Liver (tissue), 9 donors: Measurements from ENCODE around the gene PCDHGA7. TPM values are rescaled to one million over a fixed set of nuclear protein-coding genes. Genes with fewer than 3 reads are reported as not detected.

Experiments
- DNase-seq: peaks from one replicate; pipeline ENCODE4 v3.0.0-alpha.2; 2017; ENCODE audit warnings: low spot score
- H3K27ac ChIP-seq, 2 donors: one replicate each; pipeline ENCODE4 v1.7.0; 2013; ENCODE audit warnings: inconsistent platforms in 2 of 2, low read length in 2 of 2, control low read depth in 1 of 2, low read depth in 1 of 2, mild to moderate bottlenecking in 1 of 2
- H3K27me3 ChIP-seq, 4 donors: one replicate each; pipeline versions ENCODE4 v1.6.1 to v1.7.0; 2013; ENCODE audit warnings: low read length in 3 of 4, inconsistent platforms in 1 of 4, mild to moderate bottlenecking in 1 of 4, moderate library complexity in 1 of 4; ENCODE audit not compliant: control insufficient read depth in 4 of 4, insufficient read depth in 4 of 4
- H3K36me3 ChIP-seq, 4 donors: one replicate each; pipeline versions ENCODE4 v1.6.1 to v1.7.0; 2013; ENCODE audit warnings: low read length in 3 of 4, mild to moderate bottlenecking in 3 of 4, low read depth in 1 of 4, moderate library complexity in 1 of 4; ENCODE audit not compliant: control insufficient read depth in 4 of 4, insufficient read depth in 3 of 4
- H3K4me1 ChIP-seq, 4 donors: one replicate each; pipeline versions ENCODE4 v1.6.1 to v1.7.0; 2013; ENCODE audit warnings: low read length in 3 of 4, mild to moderate bottlenecking in 3 of 4, moderate library complexity in 1 of 4; ENCODE audit not compliant: control insufficient read depth in 4 of 4, insufficient read depth in 4 of 4
- H3K4me3 ChIP-seq, 3 donors: one replicate each; pipeline versions ENCODE4 v1.6.1 to v1.7.0; 2013; ENCODE audit warnings: low read length in 3 of 3, control low read depth in 1 of 3, low read depth in 1 of 3, mild to moderate bottlenecking in 1 of 3
- H3K9ac ChIP-seq, 2 donors: one replicate each; pipeline ENCODE4 v1.7.0; 2013; ENCODE audit warnings: low read length in 2 of 2, mild to moderate bottlenecking in 2 of 2, moderate library complexity in 2 of 2, control low read depth in 1 of 2, low read depth in 1 of 2
- H3K9me3 ChIP-seq, 4 donors: one replicate each; pipeline versions ENCODE4 v1.6.1 to v1.7.0; 2013; ENCODE audit warnings: low read length in 3 of 4; ENCODE audit not compliant: control insufficient read depth in 4 of 4
- FOXA2 ChIP-seq: IDR thresholded peaks from 2 replicates; pipeline ENCODE4 v1.6.1; 2016; ENCODE audit warnings: antibody characterized with exemption
- GABPA ChIP-seq, 2 donors: IDR thresholded peaks in 1 of 2; conservative IDR thresholded peaks in 1 of 2; 2 replicates each; pipeline ENCODE4 v1.6.1; 2016; ENCODE audit warnings: antibody characterized with exemption in 2 of 2, mild to moderate bottlenecking in 1 of 2, moderate library complexity in 1 of 2
- HNF4A ChIP-seq, 2 donors: conservative IDR thresholded peaks; 2 replicates each; pipeline ENCODE4 v1.6.1; 2016; ENCODE audit warnings: antibody characterized with exemption in 2 of 2, mild to moderate bottlenecking in 2 of 2
- HNF4G ChIP-seq: IDR thresholded peaks from 2 replicates; pipeline ENCODE4 v1.6.1; 2016; ENCODE audit warnings: antibody characterized with exemption
- NR2F2 ChIP-seq: IDR thresholded peaks from 2 replicates; pipeline ENCODE4 v1.6.1; 2016; ENCODE audit warnings: antibody characterized with exemption
- RAD21 ChIP-seq, 2 donors: IDR thresholded peaks; 2 replicates each; pipeline ENCODE4 v1.6.1; 2016; ENCODE audit warnings: antibody characterized with exemption in 2 of 2, mild to moderate bottlenecking in 2 of 2
- RXRA ChIP-seq, 2 donors: IDR thresholded peaks; 2 replicates each; pipeline ENCODE4 v1.6.1; 2017 to 2018; ENCODE audit warnings: antibody characterized with exemption in 2 of 2, mild to moderate bottlenecking in 1 of 2
- TAF1 ChIP-seq: conservative IDR thresholded peaks from 2 replicates; pipeline ENCODE4 v1.6.1; 2016; ENCODE audit warnings: antibody characterized with exemption, mild to moderate bottlenecking
- YY1 ChIP-seq: IDR thresholded peaks from 2 replicates; pipeline ENCODE4 v1.6.1; 2016; ENCODE audit warnings: antibody characterized with exemption, mild to moderate bottlenecking
- WGBS: extraction: QIAGEN DNeasy Blood & Tissue Kit; methylation state at CpG from one replicate; pipeline ENCODE4 v1.1.7; 2013; 5-methylcytosine and 5-hydroxymethylcytosine counted together
- polyA plus RNA-seq, 2 donors: library from polyadenylated mRNA; stranded (reverse) in 1 of 2; unstranded in 1 of 2; fragments of 200-250 nt in 1 of 2; fragments of >200 nt in 1 of 2; fragmentation: Nextera tagmentation in 1 of 2; extraction: Ambion mirVana in 1 of 2; gene quantifications; one replicate each; pipeline versions ENCODE4 v1.2.1 to v1.2.3, GENCODE V29; 2013 to 2015
- total RNA-seq, 2 donors: library from RNA; depleted of rRNA; stranded (reverse); fragments of >200 nt; gene quantifications; one replicate each; pipeline ENCODE4 v1.2.3, GENCODE V29; 2014
- TF ChIP-seq, protein P1 (sequence below): IDR thresholded peaks from 2 replicates; pipeline ENCODE4 v1.6.1; 2016; ENCODE audit warnings: antibody characterized with exemption
- TF ChIP-seq, protein P2 (sequence below): IDR thresholded peaks from 2 replicates; pipeline ENCODE4 v1.6.1; 2016; ENCODE audit warnings: antibody characterized with exemption
- TF ChIP-seq, protein P3 (sequence below): IDR thresholded peaks from 2 replicates; pipeline ENCODE4 v1.6.1; 2016; ENCODE audit warnings: antibody characterized with exemption, mild to moderate bottlenecking
- TF ChIP-seq, protein P4 (sequence below): fragments of 150-350 bp; IDR thresholded peaks from 2 replicates; pipeline ENCODE4 v1.5.1; 2017; ENCODE audit warnings: improper control_type of control experiment, low read depth, low read length; ENCODE audit not compliant: missing input control
- TF ChIP-seq, protein P5 (sequence below): IDR thresholded peaks from 2 replicates; pipeline ENCODE4 v1.6.1; 2016; ENCODE audit warnings: antibody characterized with exemption
- donor health status: healthy.
- donor health status: healthy.
- donor health status: healthy.
- donor health status: healthy.
- donor health status: healthy.

The PCDHGA7 gene
- total and polyA plus RNA-seq, 4 donors = 0.19 to 0.67 (median 0.21) TPM

DNA sequence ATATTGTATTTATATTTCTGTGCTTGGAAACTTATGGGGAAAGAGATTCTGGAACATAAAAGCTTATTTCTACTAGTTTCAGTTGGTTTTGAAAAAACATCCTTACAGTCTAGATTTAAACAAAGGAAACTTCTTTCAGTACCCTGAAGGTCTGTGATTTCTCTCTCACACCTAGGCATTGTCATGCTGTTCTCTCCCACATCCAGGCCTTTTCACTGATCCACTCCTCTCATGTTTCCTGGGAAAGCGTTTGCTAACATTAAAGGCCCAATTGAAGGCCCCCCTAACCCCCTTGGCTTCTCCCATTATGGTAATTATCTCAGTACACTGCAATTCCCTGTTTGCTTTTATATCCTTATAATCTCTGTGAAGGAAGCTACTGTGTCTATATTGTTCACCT, 39.8 kb upstream of the PCDHGA7 start:
- H3K27me3 ChIP-seq = peaks cover 0 to 17% (median 9%) of the 10 kb centered on the region in 4 donors
- no peak overlapping the region for H3K9ac ChIP-seq
- TF ChIP-seq, protein P1, sequence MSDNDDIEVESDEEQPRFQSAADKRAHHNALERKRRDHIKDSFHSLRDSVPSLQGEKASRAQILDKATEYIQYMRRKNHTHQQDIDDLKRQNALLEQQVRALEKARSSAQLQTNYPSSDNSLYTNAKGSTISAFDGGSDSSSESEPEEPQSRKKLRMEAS = no peak
- TF ChIP-seq HNF4A (conservative IDR thresholded peaks at IDR 0.05) (no peak), RXRA (IDR thresholded peaks at IDR 0.05) (no peak), NR2F2 (no peak), HNF4G (no peak), RAD21 (IDR thresholded peaks at IDR 0.05) (no peak), TAF1 (no peak), GABPA (IDR thresholded peaks at IDR 0.05 in 1 of 2, conservative IDR thresholded peaks at IDR 0.05 in 1 of 2) (no peak), FOXA2 (no peak), YY1 (no peak)
- TF ChIP-seq, protein P2, sequence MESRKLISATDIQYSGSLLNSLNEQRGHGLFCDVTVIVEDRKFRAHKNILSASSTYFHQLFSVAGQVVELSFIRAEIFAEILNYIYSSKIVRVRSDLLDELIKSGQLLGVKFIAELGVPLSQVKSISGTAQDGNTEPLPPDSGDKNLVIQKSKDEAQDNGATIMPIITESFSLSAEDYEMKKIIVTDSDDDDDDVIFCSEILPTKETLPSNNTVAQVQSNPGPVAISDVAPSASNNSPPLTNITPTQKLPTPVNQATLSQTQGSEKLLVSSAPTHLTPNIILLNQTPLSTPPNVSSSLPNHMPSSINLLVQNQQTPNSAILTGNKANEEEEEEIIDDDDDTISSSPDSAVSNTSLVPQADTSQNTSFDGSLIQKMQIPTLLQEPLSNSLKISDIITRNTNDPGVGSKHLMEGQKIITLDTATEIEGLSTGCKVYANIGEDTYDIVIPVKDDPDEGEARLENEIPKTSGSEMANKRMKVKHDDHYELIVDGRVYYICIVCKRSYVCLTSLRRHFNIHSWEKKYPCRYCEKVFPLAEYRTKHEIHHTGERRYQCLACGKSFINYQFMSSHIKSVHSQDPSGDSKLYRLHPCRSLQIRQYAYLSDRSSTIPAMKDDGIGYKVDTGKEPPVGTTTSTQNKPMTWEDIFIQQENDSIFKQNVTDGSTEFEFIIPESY = no peak
- TF ChIP-seq, protein P3, sequence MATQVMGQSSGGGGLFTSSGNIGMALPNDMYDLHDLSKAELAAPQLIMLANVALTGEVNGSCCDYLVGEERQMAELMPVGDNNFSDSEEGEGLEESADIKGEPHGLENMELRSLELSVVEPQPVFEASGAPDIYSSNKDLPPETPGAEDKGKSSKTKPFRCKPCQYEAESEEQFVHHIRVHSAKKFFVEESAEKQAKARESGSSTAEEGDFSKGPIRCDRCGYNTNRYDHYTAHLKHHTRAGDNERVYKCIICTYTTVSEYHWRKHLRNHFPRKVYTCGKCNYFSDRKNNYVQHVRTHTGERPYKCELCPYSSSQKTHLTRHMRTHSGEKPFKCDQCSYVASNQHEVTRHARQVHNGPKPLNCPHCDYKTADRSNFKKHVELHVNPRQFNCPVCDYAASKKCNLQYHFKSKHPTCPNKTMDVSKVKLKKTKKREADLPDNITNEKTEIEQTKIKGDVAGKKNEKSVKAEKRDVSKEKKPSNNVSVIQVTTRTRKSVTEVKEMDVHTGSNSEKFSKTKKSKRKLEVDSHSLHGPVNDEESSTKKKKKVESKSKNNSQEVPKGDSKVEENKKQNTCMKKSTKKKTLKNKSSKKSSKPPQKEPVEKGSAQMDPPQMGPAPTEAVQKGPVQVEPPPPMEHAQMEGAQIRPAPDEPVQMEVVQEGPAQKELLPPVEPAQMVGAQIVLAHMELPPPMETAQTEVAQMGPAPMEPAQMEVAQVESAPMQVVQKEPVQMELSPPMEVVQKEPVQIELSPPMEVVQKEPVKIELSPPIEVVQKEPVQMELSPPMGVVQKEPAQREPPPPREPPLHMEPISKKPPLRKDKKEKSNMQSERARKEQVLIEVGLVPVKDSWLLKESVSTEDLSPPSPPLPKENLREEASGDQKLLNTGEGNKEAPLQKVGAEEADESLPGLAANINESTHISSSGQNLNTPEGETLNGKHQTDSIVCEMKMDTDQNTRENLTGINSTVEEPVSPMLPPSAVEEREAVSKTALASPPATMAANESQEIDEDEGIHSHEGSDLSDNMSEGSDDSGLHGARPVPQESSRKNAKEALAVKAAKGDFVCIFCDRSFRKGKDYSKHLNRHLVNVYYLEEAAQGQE = no peak
- TF ChIP-seq, protein P4, sequence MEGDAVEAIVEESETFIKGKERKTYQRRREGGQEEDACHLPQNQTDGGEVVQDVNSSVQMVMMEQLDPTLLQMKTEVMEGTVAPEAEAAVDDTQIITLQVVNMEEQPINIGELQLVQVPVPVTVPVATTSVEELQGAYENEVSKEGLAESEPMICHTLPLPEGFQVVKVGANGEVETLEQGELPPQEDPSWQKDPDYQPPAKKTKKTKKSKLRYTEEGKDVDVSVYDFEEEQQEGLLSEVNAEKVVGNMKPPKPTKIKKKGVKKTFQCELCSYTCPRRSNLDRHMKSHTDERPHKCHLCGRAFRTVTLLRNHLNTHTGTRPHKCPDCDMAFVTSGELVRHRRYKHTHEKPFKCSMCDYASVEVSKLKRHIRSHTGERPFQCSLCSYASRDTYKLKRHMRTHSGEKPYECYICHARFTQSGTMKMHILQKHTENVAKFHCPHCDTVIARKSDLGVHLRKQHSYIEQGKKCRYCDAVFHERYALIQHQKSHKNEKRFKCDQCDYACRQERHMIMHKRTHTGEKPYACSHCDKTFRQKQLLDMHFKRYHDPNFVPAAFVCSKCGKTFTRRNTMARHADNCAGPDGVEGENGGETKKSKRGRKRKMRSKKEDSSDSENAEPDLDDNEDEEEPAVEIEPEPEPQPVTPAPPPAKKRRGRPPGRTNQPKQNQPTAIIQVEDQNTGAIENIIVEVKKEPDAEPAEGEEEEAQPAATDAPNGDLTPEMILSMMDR = no peak
- TF ChIP-seq, protein P5, sequence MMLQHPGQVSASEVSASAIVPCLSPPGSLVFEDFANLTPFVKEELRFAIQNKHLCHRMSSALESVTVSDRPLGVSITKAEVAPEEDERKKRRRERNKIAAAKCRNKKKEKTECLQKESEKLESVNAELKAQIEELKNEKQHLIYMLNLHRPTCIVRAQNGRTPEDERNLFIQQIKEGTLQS = no peak
- H3K36me3 ChIP-seq = peaks cover 0 to 2% (median 0%) of the 10 kb centered on the region in 4 donors
- peaks cover 28 to 81% (median 38%) of the 10 kb centered on the region in 4 donors for H3K9me3 ChIP-seq
- no peak overlapping the region for H3K27ac ChIP-seq
- WGBS = 14% methylated on average over 1 of the region's 1 CpG
- peak overlapping the region in 1 of 3 donors; percentile 7 for H3K4me3 ChIP-seq
- DNase-seq = no peak
- H3K4me1 ChIP-seq = no peaks in the 10 kb centered on the region
